NCI-H345 treated with DMSO at 0.1 percent for 48 hours (cell line): ENCODE data around the gene LY6G6D.
"Not testable (repeated sequence)": the region's sequence is repeated elsewhere in the genome, so short reads cannot be mapped to it uniquely, and the experiment has no call there.

ENCODE experiments used
- DNase-seq: peaks from one replicate; lab custom pipeline; 2025; ENCODE audit not compliant: unreplicated experiment; lab: John Stamatoyannopoulos, UW

LY6G6D gene

GRCh38 chr6:31691564-31692108, 23.5 kb upstream of the LY6G6D start:
- DNase-seq: no peak

- DNase-seq: no peak
Measured at GRCh38 chr6:31692353-31692752, 22.8 kb upstream of the LY6G6D start.

GRCh38 chr6:31692886-31693285, 22.3 kb upstream of the LY6G6D start:
- no peak for DNase-seq

GRCh38 chr6:31693535-31693934, 21.6 kb upstream of the LY6G6D start:
- DNase-seq: no peak

GRCh38 chr6:31697555-31697954, 17.6 kb upstream of the LY6G6D start:
- no peak for DNase-seq

- no peak for DNase-seq
Measured at GRCh38 chr6:31700740-31701401, 14.3 kb upstream of the LY6G6D start.

- DNase-seq: no peak
Measured at GRCh38 chr6:31701666-31702404, 13.3 kb upstream of the LY6G6D start.

- no peak for DNase-seq
Measured at GRCh38 chr6:31702405-31702818, 12.7 kb upstream of the LY6G6D start.

GRCh38 chr6:31702819-31703716, 12.1 kb upstream of the LY6G6D start, which contains the start of gene ABHD16A:
ABHD16A (minus strand) TSS chr6:31703324; CDS start chr6:31703281, 43 bp downstream.
- DNase-seq: peak; percentile 94

- no peak for DNase-seq
Measured at GRCh38 chr6:31705931-31706330, 9.2 kb upstream of the LY6G6D start.

- DNase-seq: no peak
Measured at GRCh38 chr6:31706599-31706998, 8.5 kb upstream of the LY6G6D start, which contains the start of gene LY6G6F. LY6G6F (plus strand) TSS chr6:31706866; CDS start chr6:31706907, 41 bp downstream.

GRCh38 chr6:31707701-31708100, 7.4 kb upstream of the LY6G6D start:
- no peak for DNase-seq

GRCh38 chr6:31708224-31708623, 6.9 kb upstream of the LY6G6D start:
- DNase-seq: no peak

GRCh38 chr6:31709157-31709556, 6.0 kb upstream of the LY6G6D start:
- DNase-seq: not testable (repeated sequence)

GRCh38 chr6:31710523-31711219, 4.5 kb upstream of the LY6G6D start:
- DNase-seq: no peak

- no peak for DNase-seq
Measured at GRCh38 chr6:31711233-31711632, 3.9 kb upstream of the LY6G6D start.

GRCh38 chr6:31712296-31712695, 2.9 kb upstream of the LY6G6D start:
- DNase-seq: no peak

GRCh38 chr6:31713465-31713864, 1.7 kb upstream of the LY6G6D start:
- no peak for DNase-seq

- no peak for DNase-seq
Measured at GRCh38 chr6:31713991-31714684, 1.0 kb upstream of the LY6G6D start.
